ENCODE data around the gene CD48. TPM values are rescaled to one million over a fixed set of nuclear protein-coding genes. Genes with fewer than 3 reads are reported as not detected.
"Not testable (repeated sequence)": the region's sequence is repeated elsewhere in the genome, so short reads cannot be mapped to it uniquely, and the experiment has no call there.

The CD48 gene
- total RNA-seq, 4 donors from 2014 or later, result 0.53 to 4.3 (median 1.5) TPM

GRCh38 chr1:160705742-160706141 lies 5.9 kb downstream of the CD48 start:
- TF ChIP-seq POLR2A (IDR thresholded peaks at IDR 0.05), result no peak
- no peak for TF ChIP-seq CTCF (IDR thresholded peaks at IDR 0.05)
- DNase-seq (ENCODE audit: low spot score in 2 of 2), result no peak
- H3K4me3 ChIP-seq (ENCODE audit: low read depth, poor library complexity, severe bottlenecking), result no peak overlapping the region
- intact Hi-C loops (cut with DNase I; ENCODE audit: low total_unique reads), result no loop called here

GRCh38 chr1:160705212-160705621 lies 6.4 kb downstream of the CD48 start:
- intact Hi-C loops (cut with DNase I; ENCODE audit: low total_unique reads), result not testable (repeated sequence)

GRCh38 chr1:160704250-160704649 lies 7.4 kb downstream of the CD48 start:
- 74 to 78% methylated on average over 4 of the region's 4 CpGs for WGBS, 2 donors
- intact Hi-C loops (cut with DNase I; ENCODE audit: low total_unique reads), result no loop called here
- no peak for DNase-seq (ENCODE audit: low spot score in 2 of 2)
- TF ChIP-seq CTCF (IDR thresholded peaks at IDR 0.05), result no peak
- no peak for TF ChIP-seq POLR2A (IDR thresholded peaks at IDR 0.05)
- no peak overlapping the region for H3K4me3 ChIP-seq (ENCODE audit: low read depth, poor library complexity, severe bottlenecking)

More at GRCh38 chr1:160705212-160705621, 6.4 kb downstream of the CD48 start:
- 58 to 88% methylated on average over 3 of the region's 3 CpGs for WGBS, 2 donors
- DNase-seq (ENCODE audit: low spot score in 2 of 2); H3K4me3 ChIP-seq (ENCODE audit: low read depth, poor library complexity, severe bottlenecking): not testable (repeated sequence)

GRCh38 chr1:160702100-160702499 lies 9.5 kb downstream of the CD48 start:
- intact Hi-C loops (cut with DNase I; ENCODE audit: low total_unique reads), result no loop called here
- H3K4me3 ChIP-seq (ENCODE audit: low read depth, poor library complexity, severe bottlenecking), result no peak overlapping the region
- no peak for DNase-seq (ENCODE audit: low spot score in 2 of 2)
- WGBS, 2 donors, result 84 to 87% methylated on average over 5 of the region's 5 CpGs
- TF ChIP-seq POLR2A (IDR thresholded peaks at IDR 0.05), result no peak
- TF ChIP-seq CTCF (IDR thresholded peaks at IDR 0.05), result no peak

GRCh38 chr1:160692390-160692789 lies 19.2 kb downstream of the CD48 start:
- DNase-seq (ENCODE audit: low spot score in 2 of 2); intact Hi-C loops (cut with DNase I; ENCODE audit: low total_unique reads); H3K4me3 ChIP-seq (ENCODE audit: low read depth, poor library complexity, severe bottlenecking): not testable (repeated sequence)
- 83 to 84% methylated on average over 10 of the region's 10 CpGs for WGBS, 2 donors

GRCh38 chr1:160685266-160685665 lies 26.4 kb downstream of the CD48 start:
- TF ChIP-seq CTCF (IDR thresholded peaks at IDR 0.05), result no peak
- no peak for TF ChIP-seq POLR2A (IDR thresholded peaks at IDR 0.05)
- intact Hi-C loops (cut with DNase I; ENCODE audit: low total_unique reads), result no loop called here
- DNase-seq (ENCODE audit: low spot score in 2 of 2), result no peak
- H3K4me3 ChIP-seq (ENCODE audit: low read depth, poor library complexity, severe bottlenecking), result no peak overlapping the region

GRCh38 chr1:160682983-160683865 lies 28.4 kb downstream of the CD48 start:
- no peak for TF ChIP-seq CTCF (IDR thresholded peaks at IDR 0.05)
- no peak for TF ChIP-seq POLR2A (IDR thresholded peaks at IDR 0.05)

More at GRCh38 chr1:160682983-160683865, 28.4 kb downstream of the CD48 start:
- DNase-seq (ENCODE audit: low spot score in 2 of 2), result no peak
- 59 to 75% methylated on average over 4 of the region's 4 CpGs for WGBS, 2 donors
- intact Hi-C loops (cut with DNase I; ENCODE audit: low total_unique reads), result no loop called here
- no peak overlapping the region for H3K4me3 ChIP-seq (ENCODE audit: low read depth, poor library complexity, severe bottlenecking)
